Transverse colon (tissue), 4 donors: Measurements from ENCODE around the gene SLC44A4. TPM values are rescaled to one million over a fixed set of nuclear protein-coding genes. Genes with fewer than 3 reads are reported as not detected.
A peak's percentile ranks its signal among the peaks of the same experiment; 100 is the strongest.

Experiments
- DNase-seq: peaks from one replicate; pipeline ENCODE4 v3.0.0-alpha.2; 2019
- H3K27ac ChIP-seq, 4 donors: fragments of 200-600 bp; sonication (generic); 2 replicates each; pipeline ENCODE4 v1.5.1; 2016 to 2018; ENCODE audit warnings: inconsistent platforms in 4 of 4
- H3K27me3 ChIP-seq: fragments of 200-600 bp; sonication (generic); 2 replicates; pipeline ENCODE4 v1.5.1; 2017; ENCODE audit warnings: inconsistent platforms
- H3K36me3 ChIP-seq, 4 donors: fragments of 200-600 bp; sonication (generic); 2 replicates each; pipeline ENCODE4 v1.5.1; 2017 to 2019; ENCODE audit warnings: inconsistent platforms in 4 of 4
- H3K4me1 ChIP-seq, 4 donors: fragments of 200-600 bp; sonication (generic); 2 replicates each; pipeline ENCODE4 v1.5.1; 2017 to 2020; ENCODE audit warnings: inconsistent platforms in 4 of 4
- H3K4me3 ChIP-seq, 4 donors: fragments of 200-600 bp; sonication (generic); 1 replicate in 1 of 4; 2 replicates in 3 of 4; pipeline versions ENCODE4 v1.5.1 to v1.6.1; 2017 to 2019; ENCODE audit warnings: inconsistent platforms in 4 of 4
- H3K9me3 ChIP-seq, 2 donors: fragments of 200-600 bp; sonication (generic); 2 replicates each; pipeline ENCODE4 v1.5.1; 2017 to 2019; ENCODE audit warnings: inconsistent platforms in 2 of 2
- EP300 ChIP-seq: sonication (generic); formaldehyde crosslinking; IDR thresholded peaks from one replicate; pipeline ENCODE4 v1.6.1; 2017; ENCODE audit warnings: antibody characterized with exemption, low read depth
- POLR2A ChIP-seq: fragments of 450-650 bp; IDR thresholded peaks from one replicate; pipeline ENCODE4 v1.6.1; 2016; ENCODE audit warnings: antibody characterized with exemption, mild to moderate bottlenecking, moderate library complexity
- POLR2AphosphoS5 ChIP-seq, 3 donors: sonication (generic); formaldehyde crosslinking; IDR thresholded peaks; one replicate each; pipeline ENCODE4 v1.6.1; 2016; ENCODE audit warnings: antibody characterized with exemption in 3 of 3
- WGBS, 2 donors: methylation state at CpG; one replicate each; pipeline ENCODE4 v1.1.5; 2018; ENCODE audit warnings: low coverage in 1 of 2; 5-methylcytosine and 5-hydroxymethylcytosine counted together
- in situ Hi-C, 4 donors: fragments of 200-750 bp; cut with MboI; loops; one replicate each; pipeline versions ENCODE4 v1.15.0 to v1.15.1; 2017; ENCODE audit warnings: low sequenced_read_pairs in 3 of 4, low pct_ligation_motif_present in 1 of 4, low pct_unique_long_range_greater_than_20kb in 1 of 4
- intact Hi-C: fragments of 100-400 bp; cut with DNase I; formaldehyde crosslinking; loops from one replicate; pipeline ENCODE4 v1.15.1; 2023; ENCODE audit warnings: low total_unique reads
- total RNA-seq, 4 donors: library from RNA; depleted of rRNA; stranded (reverse); fragments of >200 nt; gene quantifications; one replicate each; pipeline ENCODE4 v1.1.0, GENCODE V29; 2016
- TF ChIP-seq, protein P1 (sequence below), 5 experiments: fragments of 200-600 bp in 3 of 5; fragments of 450-650 bp in 2 of 5; sonication (generic) in 3 of 5; IDR thresholded peaks; 1 replicate in 2 of 5; 2 replicates in 3 of 5; pipeline ENCODE4 v1.5.1; 2016 to 2017; ENCODE audit warnings: antibody characterized with exemption in 5 of 5, inconsistent platforms in 3 of 5, mild to moderate bottlenecking in 2 of 5, moderate library complexity in 1 of 5

SLC44A4 gene
- total RNA-seq, 4 donors from 2014 or later = 149 to 734 (median 395) TPM

DNA sequence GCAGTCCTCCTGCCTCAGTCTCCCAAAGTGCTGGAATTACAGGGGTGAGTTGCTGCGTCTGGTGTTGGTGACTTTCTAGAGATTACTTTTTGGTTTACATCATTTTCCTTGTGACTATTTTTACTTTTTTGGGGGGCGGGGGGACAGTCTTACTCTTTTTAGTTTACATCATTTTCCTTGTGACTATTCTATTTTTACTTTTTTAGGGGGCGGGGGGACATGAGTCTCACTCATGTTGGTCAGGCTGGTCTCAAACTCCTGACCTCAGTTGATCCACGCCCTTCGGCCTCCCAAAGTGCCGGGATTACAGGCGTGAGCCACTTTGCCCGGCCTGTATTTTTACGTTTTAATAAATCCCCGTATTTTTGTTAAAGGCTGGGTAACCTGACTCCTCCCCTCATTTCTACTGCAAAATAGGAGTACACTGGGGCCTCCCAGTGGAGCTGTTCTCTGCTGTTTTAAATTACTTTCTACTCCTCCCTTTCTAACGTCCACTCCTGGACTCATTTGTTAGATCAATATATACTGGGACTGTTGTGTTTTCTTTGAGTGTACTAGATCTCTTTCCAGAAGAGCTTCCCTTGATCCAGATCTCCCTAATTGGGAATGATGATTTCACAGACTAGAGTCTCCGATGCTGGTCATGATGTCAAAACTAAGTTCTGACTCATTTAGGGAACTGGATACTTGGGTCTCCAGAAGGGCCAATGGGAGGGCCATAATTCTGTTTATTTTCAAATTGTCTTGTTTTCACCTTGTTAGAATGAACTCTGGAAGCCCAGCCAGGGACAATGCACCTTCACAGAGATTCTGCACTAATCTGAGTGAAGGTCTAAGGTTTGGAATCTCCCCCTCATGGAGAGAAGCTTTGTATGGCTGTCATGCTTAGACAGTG is 42.1 kb downstream of the SLC44A4 start:
- H3K4me3 ChIP-seq = peak overlapping the region in 2 of 4 donors; percentile 76 to 91
- WGBS, 2 donors = 8 to 24% methylated on average over 10 to 12 of the region's 12 CpGs
- DNase-seq = no peak
- peaks cover 0 to 36% (median 18%) of the 10 kb centered on the region in 4 donors for H3K36me3 ChIP-seq
- peak overlapping the region; percentile 93 to 99 (median 97) for H3K27ac ChIP-seq
- intact Hi-C loops (loop anchor here (10.0 kb wide), 1 partner anchor 152 kb away; the partner anchor contains the start of gene LY6G5C), in situ Hi-C loops (no loop called here)
- peaks cover 19 to 67% (median 52%) of the 10 kb centered on the region in 4 donors for H3K4me1 ChIP-seq
- no peak for TF ChIP-seq POLR2A
- H3K9me3 ChIP-seq = no peaks in the 10 kb centered on the region
- no peaks in the 10 kb centered on the region for H3K27me3 ChIP-seq

- 22 to 26% methylated on average over 6 to 14 of the region's 14 CpGs for WGBS, 2 donors
- H3K27me3 ChIP-seq = no peaks in the 10 kb centered on the region
- intact Hi-C loops = loop anchor here (10.0 kb wide), 1 partner anchor 151 kb away; the partner anchor contains the start of gene LY6G5C
- H3K27ac ChIP-seq = peak overlapping the region; percentile 93 to 99 (median 97)
- H3K4me1 ChIP-seq = peaks cover 26 to 74% (median 58%) of the 10 kb centered on the region in 4 donors
- peak overlapping the region in 3 of 4 donors; percentile 76 to 91 (median 89) for H3K4me3 ChIP-seq
- peaks cover 0 to 36% (median 16%) of the 10 kb centered on the region in 4 donors for H3K36me3 ChIP-seq
- DNase-seq = no peak
- in situ Hi-C loops = no loop called here
- no peak for TF ChIP-seq EP300
- TF ChIP-seq POLR2A = no peak
- no peak for TF ChIP-seq POLR2AphosphoS5 (IDR thresholded peaks at IDR 0.05)
- TF ChIP-seq, protein P1, sequence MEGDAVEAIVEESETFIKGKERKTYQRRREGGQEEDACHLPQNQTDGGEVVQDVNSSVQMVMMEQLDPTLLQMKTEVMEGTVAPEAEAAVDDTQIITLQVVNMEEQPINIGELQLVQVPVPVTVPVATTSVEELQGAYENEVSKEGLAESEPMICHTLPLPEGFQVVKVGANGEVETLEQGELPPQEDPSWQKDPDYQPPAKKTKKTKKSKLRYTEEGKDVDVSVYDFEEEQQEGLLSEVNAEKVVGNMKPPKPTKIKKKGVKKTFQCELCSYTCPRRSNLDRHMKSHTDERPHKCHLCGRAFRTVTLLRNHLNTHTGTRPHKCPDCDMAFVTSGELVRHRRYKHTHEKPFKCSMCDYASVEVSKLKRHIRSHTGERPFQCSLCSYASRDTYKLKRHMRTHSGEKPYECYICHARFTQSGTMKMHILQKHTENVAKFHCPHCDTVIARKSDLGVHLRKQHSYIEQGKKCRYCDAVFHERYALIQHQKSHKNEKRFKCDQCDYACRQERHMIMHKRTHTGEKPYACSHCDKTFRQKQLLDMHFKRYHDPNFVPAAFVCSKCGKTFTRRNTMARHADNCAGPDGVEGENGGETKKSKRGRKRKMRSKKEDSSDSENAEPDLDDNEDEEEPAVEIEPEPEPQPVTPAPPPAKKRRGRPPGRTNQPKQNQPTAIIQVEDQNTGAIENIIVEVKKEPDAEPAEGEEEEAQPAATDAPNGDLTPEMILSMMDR (IDR thresholded peaks at IDR 0.05) = no peak
- H3K9me3 ChIP-seq = no peaks in the 10 kb centered on the region
Measured at GRCh38 chr6:31836047-31836473, 42.7 kb downstream of the SLC44A4 start.

DNA sequence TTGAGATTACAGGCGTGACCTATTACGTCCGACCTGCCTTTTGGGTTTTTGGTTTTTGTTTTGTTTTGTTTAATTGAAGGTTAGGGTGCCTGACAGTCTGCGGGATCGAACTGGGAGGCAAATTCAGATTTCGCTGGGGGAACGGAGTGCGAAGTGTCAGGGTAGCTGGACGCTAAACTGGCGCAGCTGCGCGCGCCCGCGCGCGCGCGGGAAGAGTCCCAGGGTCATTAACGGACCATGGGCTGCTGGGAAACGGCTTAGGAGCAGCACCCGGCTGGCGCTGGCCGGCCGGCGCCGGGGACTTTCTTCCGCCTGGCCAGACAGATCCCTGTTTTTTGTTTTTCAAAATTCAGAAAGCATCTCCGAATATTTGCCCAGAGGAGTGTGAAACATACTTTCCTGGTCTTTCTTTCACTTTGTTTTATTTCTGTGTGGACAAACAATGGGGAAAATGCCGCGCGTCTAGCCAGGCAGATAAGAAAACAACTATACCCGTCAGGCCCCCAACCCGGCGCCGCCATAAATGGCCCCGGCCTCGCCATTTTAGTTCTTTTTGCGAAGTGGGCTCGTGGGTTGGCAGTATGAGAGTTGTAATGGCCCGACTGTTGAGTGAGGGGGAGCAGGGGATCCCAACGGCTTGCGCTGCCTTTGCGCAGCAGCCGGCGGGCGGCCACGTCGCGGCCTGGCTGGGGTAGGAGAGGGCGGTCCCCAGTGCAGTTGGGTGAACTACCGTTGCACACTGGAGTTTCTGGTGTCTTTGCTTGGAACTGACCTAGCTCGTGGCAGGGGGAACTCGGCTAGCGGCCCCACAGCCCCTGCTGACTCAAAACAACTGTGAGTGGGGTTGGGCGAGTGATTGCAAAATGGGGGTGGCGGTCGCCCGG is 44.2 kb downstream of the SLC44A4 start:
- Histone ChIP-seq H3K4me1 (peaks cover 27 to 79% (median 62%) of the 10 kb centered on the region in 4 donors), H3K36me3 (peaks cover 0 to 21% (median 9%) of the 10 kb centered on the region in 4 donors), H3K4me3 (peak overlapping the region; percentile 76 to 91 (median 84)), H3K27ac (peak overlapping the region; percentile 93 to 99 (median 97)), H3K9me3 (no peaks in the 10 kb centered on the region), H3K27me3 (no peaks in the 10 kb centered on the region)
- WGBS, 2 donors = 0 to 1% methylated on average over 2 to 57 of the region's 59 CpGs
- TF ChIP-seq, protein P1 (IDR thresholded peaks at IDR 0.05) = no peak
- TF ChIP-seq POLR2A (peak; percentile 78), EP300 (peak; percentile 12), POLR2AphosphoS5 (IDR thresholded peaks at IDR 0.05) (peak; percentile 75 to 86 (median 75))
- in situ Hi-C loops = no loop called here
- DNase-seq = peak; percentile 90
- intact Hi-C loops = loop anchor here (5.0 to 10.0 kb wide), 2 partner anchors 107 to 150 kb away; partner anchors contain the start of genes DDAH2 and LY6G5C

- peaks cover 23 to 52% (median 40%) of the 10 kb centered on the region in 4 donors for H3K4me1 ChIP-seq
- WGBS, 2 donors = 60 to 75% methylated on average over 7 to 15 of the region's 15 CpGs
- no peaks in the 10 kb centered on the region for H3K27me3 ChIP-seq
- H3K4me3 ChIP-seq = peak overlapping the region in 2 of 4 donors; percentile 53 to 74
- no peaks in the 10 kb centered on the region for H3K36me3 ChIP-seq
- no peaks in the 10 kb centered on the region for H3K9me3 ChIP-seq
- peak overlapping the region; percentile 93 to 99 (median 97) for H3K27ac ChIP-seq
- peak in 2 of 3 donors; percentile 34 to 36 for TF ChIP-seq POLR2AphosphoS5 (IDR thresholded peaks at IDR 0.05)
- TF ChIP-seq EP300 = no peak
- in situ Hi-C loops (no loop called here), intact Hi-C loops (loop anchor here (5.0 to 10.0 kb wide), 2 partner anchors 104 to 147 kb away; partner anchors contain the start of genes DDAH2 and LY6G5C)
- no peak for DNase-seq
Measured at GRCh38 chr6:31831350-31832215, 47.2 kb downstream of the SLC44A4 start.
